ENCODE results near the gene SLC22A12. TPM values are rescaled to one million over a fixed set of nuclear protein-coding genes. Genes with fewer than 3 reads are reported as not detected.

SLC22A12 gene
- total and polyA plus RNA-seq, 2 of the 8 experiments (the other 6 are each of a cell fraction or from before 2014, with no cell fraction given), result not detected

DNA sequence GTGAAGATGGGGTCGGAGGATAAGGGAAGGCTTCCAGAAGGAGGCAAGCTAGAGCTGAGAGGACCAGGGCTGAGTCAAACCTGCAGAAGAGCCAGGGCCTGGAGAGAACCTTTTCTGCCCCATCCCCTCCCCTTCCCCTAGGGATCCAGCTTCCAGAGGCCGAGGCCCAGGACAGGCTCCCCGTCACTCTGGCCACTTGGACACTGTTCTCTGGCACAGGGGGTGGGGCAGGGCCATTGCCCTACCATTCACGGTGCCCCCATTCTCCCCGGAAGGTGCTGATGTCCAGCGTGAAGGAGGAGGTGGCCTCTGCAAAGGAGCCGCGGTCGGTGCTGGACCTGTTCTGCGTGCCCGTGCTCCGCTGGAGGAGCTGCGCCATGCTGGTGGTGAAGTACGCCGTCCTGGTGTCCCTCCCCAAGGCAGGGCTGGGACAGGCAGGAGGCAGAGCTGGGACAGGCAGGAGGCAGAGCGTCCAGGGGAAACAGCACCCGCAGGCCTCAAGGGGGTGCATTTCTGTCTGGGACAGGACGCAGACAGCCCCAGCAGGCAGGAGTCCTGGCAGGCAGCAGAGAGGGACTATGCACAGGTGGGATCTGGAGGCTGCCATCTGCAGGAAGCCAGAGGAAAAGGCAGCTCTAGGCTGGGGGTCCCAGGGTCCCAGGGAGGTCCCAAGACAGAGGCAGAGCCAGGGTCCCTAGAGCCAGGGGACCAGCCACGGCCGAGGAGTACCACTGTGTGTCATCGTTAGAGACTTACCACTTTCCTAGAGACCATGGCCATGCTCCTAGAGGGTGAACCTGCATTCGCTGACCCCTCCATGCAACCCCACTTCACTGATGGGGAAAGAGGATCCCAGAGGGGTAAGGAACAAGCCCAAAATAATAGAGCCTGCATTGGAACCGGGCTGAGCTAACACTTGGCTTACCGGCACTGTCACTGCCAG lies 25.8 kb upstream of the SLC22A12 start:
- Histone ChIP-seq H3K14ac (ENCODE audit: insufficient read length) (no peak overlapping the region), H3K27me3 (replicated peaks in 1 of 4; ENCODE audit: control insufficient read depth in 3 of 4, extremely low read depth in 1 of 4, insufficient read depth in 3 of 4, low read length in 3 of 4) (no peaks in the 10 kb centered on the region), H3K36me3 (ENCODE audit: control insufficient read depth in 2 of 4, insufficient read depth in 4 of 4, low read length in 3 of 4) (no peaks in the 10 kb centered on the region), H3K79me2 (ENCODE audit: control insufficient read depth in 1 of 2, insufficient read depth in 2 of 2, low read length in 2 of 2) (no peaks in the 10 kb centered on the region), H3K9ac (replicated peaks in 1 of 4; ENCODE audit: extremely low read depth in 1 of 4, low read depth in 3 of 4, low read length in 3 of 4) (no peak overlapping the region), H2BK120ac (replicated peaks; ENCODE audit: low read depth, low read length) (peak overlapping the region; percentile 50), H2AFZ (ENCODE audit: low read length) (no peak overlapping the region), H3K4me2 (ENCODE audit: insufficient read depth in 1 of 2, low read depth in 2 of 2, low read length in 2 of 2) (no peak overlapping the region; a peak in 1 of 4 replicates), H3K4ac (replicated peaks; ENCODE audit: insufficient read length, low read depth, low read length) (peak overlapping the region; percentile 21), H4K8ac (ENCODE audit: extremely low read depth, insufficient read depth, low read length) (peak overlapping the region; percentile 59), H3K23ac (ENCODE audit: insufficient read length) (no peak overlapping the region), H3K56ac (replicated peaks; ENCODE audit: insufficient read length, low read depth, low read length) (peak overlapping the region; percentile 26), H2BK12ac (ENCODE audit: low read depth, low read length) (peak overlapping the region; percentile 99), H2BK15ac (ENCODE audit: low read length) (peak overlapping the region; percentile 99), H4K91ac (replicated peaks; ENCODE audit: insufficient read length, low read length) (peak overlapping the region; percentile 98), H2BK20ac (ENCODE audit: low read length) (peak overlapping the region; percentile 86; the same call in 1 of the 2 replicates), H3K4me1 (replicated peaks in 1 of 4; ENCODE audit: control insufficient read depth in 3 of 4, insufficient read depth in 4 of 4, low read length in 3 of 4) (peaks cover 0 to 33% (median 22%) of the 10 kb centered on the region in 4 experiments; a peak in 6 of 7 replicates), H2BK5ac (ENCODE audit: low read depth, low read length) (peak overlapping the region; percentile 85; the same call in 1 of the 2 replicates), H3K79me1 (ENCODE audit: low read depth, low read length) (no peaks in the 10 kb centered on the region), H3K23me2 (ENCODE audit: low read depth, low read length) (peaks cover 5% of the 10 kb centered on the region; the same call in 1 of the 2 replicates), H3K4me3 (ENCODE audit: extremely low read depth in 1 of 4, insufficient read depth in 2 of 4, low read depth in 3 of 4, low read length in 4 of 4) (no peak overlapping the region), H3K9me3 (ENCODE audit: insufficient read depth in 2 of 2, low read depth in 1 of 2, low read length in 1 of 2) (no peaks in the 10 kb centered on the region), H4K5ac (ENCODE audit: insufficient read length, low read depth, low read length) (no peak overlapping the region), H4K20me1 (replicated peaks in 1 of 2; ENCODE audit: control insufficient read depth in 1 of 2, insufficient read depth in 2 of 2, low read length in 2 of 2) (peaks cover 0 to 4% of the 10 kb centered on the region in 2 experiments), H3K18ac (ENCODE audit: extremely low read depth, low read length) (peak overlapping the region; percentile 85), H2AK5ac (ENCODE audit: low read depth, low read length) (peak overlapping the region; percentile 80; the same call in 1 of the 2 replicates), H3K27ac (ENCODE audit: low read depth, low read length) (no peak overlapping the region)
- 78% methylated on average over 19 of the region's 24 CpGs; no CpG with 5 or more reads in 1 of the 2 experiments for WGBS, 2 experiments (ENCODE audit: extremely low coverage in 1 of 2, insufficient coverage in 1 of 2, insufficient read length in 1 of 2, insufficient replicate concordance in 2 of 2, low coverage in 1 of 2, low lambda C conversion rate in 2 of 2, missing lambda C conversion rate in 1 of 2)
- FAIRE-seq, result peak; percentile 45
- POLR2A ChIA-PET (ENCODE audit: partially characterized antibody), result interaction anchor here (0.7 to 1.7 kb wide), 11 partner anchors 19 to 1222 kb away, joined by 3 to 6 read pairs (median 3); partner anchors contain the start of genes OVOL1 and TRMT112
- CTCF ChIA-PET (ENCODE audit: partially characterized antibody), result interaction anchor here (0.5 to 8.7 kb wide), 43 partner anchors 9 to 878 kb away, joined by 3 to 75 read pairs (median 4); partner anchors contain the start of gene SLC22A12
- DNase-seq (ENCODE audit: low read depth in 1 of 2, low spot score in 2 of 2), result peak; percentile 67 to 73
- TF ChIP-seq RAD21 (IDR thresholded peaks at IDR 0.05 in 1 of 2, conservative IDR thresholded peaks at IDR 0.05 in 1 of 2; ENCODE audit: low read depth in 2 of 2, low read length in 2 of 2), result peak; percentile 49 to 67
- peak; percentile 25; the same call in 1 of the 2 replicates for TF ChIP-seq CREB1 (IDR thresholded peaks at IDR 0.05)
- peak in 1 of 2 experiments; percentile 38; a peak in 1 of 4 replicates for TF ChIP-seq SIN3A (conservative IDR thresholded peaks at IDR 0.05 in 1 of 2, IDR thresholded peaks at IDR 0.05 in 1 of 2; ENCODE audit: low read depth in 1 of 2, low read length in 2 of 2)
- TF ChIP-seq, protein P1, sequence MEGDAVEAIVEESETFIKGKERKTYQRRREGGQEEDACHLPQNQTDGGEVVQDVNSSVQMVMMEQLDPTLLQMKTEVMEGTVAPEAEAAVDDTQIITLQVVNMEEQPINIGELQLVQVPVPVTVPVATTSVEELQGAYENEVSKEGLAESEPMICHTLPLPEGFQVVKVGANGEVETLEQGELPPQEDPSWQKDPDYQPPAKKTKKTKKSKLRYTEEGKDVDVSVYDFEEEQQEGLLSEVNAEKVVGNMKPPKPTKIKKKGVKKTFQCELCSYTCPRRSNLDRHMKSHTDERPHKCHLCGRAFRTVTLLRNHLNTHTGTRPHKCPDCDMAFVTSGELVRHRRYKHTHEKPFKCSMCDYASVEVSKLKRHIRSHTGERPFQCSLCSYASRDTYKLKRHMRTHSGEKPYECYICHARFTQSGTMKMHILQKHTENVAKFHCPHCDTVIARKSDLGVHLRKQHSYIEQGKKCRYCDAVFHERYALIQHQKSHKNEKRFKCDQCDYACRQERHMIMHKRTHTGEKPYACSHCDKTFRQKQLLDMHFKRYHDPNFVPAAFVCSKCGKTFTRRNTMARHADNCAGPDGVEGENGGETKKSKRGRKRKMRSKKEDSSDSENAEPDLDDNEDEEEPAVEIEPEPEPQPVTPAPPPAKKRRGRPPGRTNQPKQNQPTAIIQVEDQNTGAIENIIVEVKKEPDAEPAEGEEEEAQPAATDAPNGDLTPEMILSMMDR (IDR thresholded peaks at IDR 0.05; ENCODE audit: control extremely low read depth in 1 of 3, insufficient read depth in 1 of 3, low read depth in 1 of 3, low read length in 3 of 3), result peak in 2 of 3 experiments; percentile 88 to 94; a peak in 3 of 4 replicates
- no peak for TF ChIP-seq YY1 (IDR thresholded peaks at IDR 0.05; ENCODE audit: low read depth, low read length)
- TF ChIP-seq RBBP5 (IDR thresholded peaks at IDR 0.05; ENCODE audit: borderline replicate concordance, low read depth, low read length), result no peak
- no peak for TF ChIP-seq FOSL1 (IDR thresholded peaks at IDR 0.05; ENCODE audit: insufficient read depth, low read depth, low read length)

All from H1 (cell line).